Hepatocyte (in vitro differentiated cells): ENCODE measurements around the gene FAM174C. TPM values are rescaled to one million over a fixed set of nuclear protein-coding genes. Genes with fewer than 3 reads are reported as not detected.

Experiments used
- DNase-seq: peaks from one replicate; pipeline ENCODE4 v3.0.0-alpha.2; 2016; ENCODE audit warnings: low spot score
- H2AFZ ChIP-seq: fragments of 200-600 bp; sonication (generic); 2 replicates; pipeline ENCODE4 v1.6.0; 2016; ENCODE audit warnings: antibody characterized with exemption, mild to moderate bottlenecking
- H3K27ac ChIP-seq: fragments of 200-600 bp; sonication (generic); 2 replicates; pipeline ENCODE4 v1.5.1; 2016; ENCODE audit warnings: mild to moderate bottlenecking
- H3K27me3 ChIP-seq: fragments of 200-600 bp; sonication (generic); 2 replicates; pipeline ENCODE4 v1.6.1; 2016
- H3K36me3 ChIP-seq: fragments of 200-600 bp; sonication (generic); replicated peaks from 2 replicates; pipeline ENCODE4 v1.5.1; 2016; ENCODE audit warnings: low read depth; ENCODE audit not compliant: insufficient read depth
- H3K4me1 ChIP-seq: fragments of 200-600 bp; sonication (generic); 2 replicates; pipeline ENCODE4 v1.5.1; 2016; ENCODE audit warnings: mild to moderate bottlenecking, moderate library complexity; ENCODE audit not compliant: insufficient read depth
- H3K4me2 ChIP-seq: fragments of 200-600 bp; sonication (generic); 2 replicates; pipeline ENCODE4 v1.6.0; 2016
- H3K4me3 ChIP-seq: fragments of 200-600 bp; sonication (generic); 2 replicates; pipeline ENCODE4 v1.5.1; 2016; ENCODE audit warnings: mild to moderate bottlenecking
- H3K79me2 ChIP-seq: fragments of 200-600 bp; sonication (generic); 2 replicates; pipeline ENCODE4 v1.6.0; 2017; ENCODE audit warnings: mild to moderate bottlenecking
- H3K9me2 ChIP-seq: fragments of 200-600 bp; sonication (generic); replicated peaks from 2 replicates; pipeline ENCODE4 v1.6.0; 2017; ENCODE audit warnings: mild to moderate bottlenecking; ENCODE audit not compliant: insufficient read depth
- H3K9me3 ChIP-seq: fragments of 200-600 bp; sonication (generic); 2 replicates; pipeline ENCODE4 v1.5.1; 2016; ENCODE audit warnings: low read depth, mild to moderate bottlenecking
- H4K20me1 ChIP-seq: fragments of 200-600 bp; sonication (generic); 2 replicates; pipeline ENCODE4 v1.6.0; 2016; ENCODE audit warnings: mild to moderate bottlenecking; ENCODE audit not compliant: insufficient read depth, poor library complexity, severe bottlenecking
- EZH2 ChIP-seq: fragments of 200-600 bp; sonication (generic); IDR thresholded peaks from 2 replicates; pipeline ENCODE4 v1.6.1; 2016; ENCODE audit warnings: antibody characterized with exemption, mild to moderate bottlenecking, borderline replicate concordance
- EZH2phosphoT487 ChIP-seq: fragments of 200-600 bp; sonication (generic); IDR thresholded peaks from one replicate; pipeline ENCODE4 v1.6.1; 2018; ENCODE audit warnings: antibody characterized with exemption, mild to moderate bottlenecking, low read depth, moderate library complexity; ENCODE audit not compliant: unreplicated experiment, severe bottlenecking
- WGBS: methylation state at CpG from one replicate; pipeline ENCODE4 v1.1.6; 2016; ENCODE audit warnings: low lambda C conversion rate; ENCODE audit errors: missing lambda C conversion rate; 5-methylcytosine and 5-hydroxymethylcytosine counted together
- polyA plus RNA-seq: library from polyadenylated mRNA; unstranded; fragments of >200 nt; fragmentation: Nextera tagmentation; extraction: Ambion mirVana; gene quantifications from 2 replicates; pipeline ENCODE4 v1.2.1, GENCODE V29; 2016
- total RNA-seq: library from RNA; depleted of rRNA; stranded (reverse); fragments of >200 nt; gene quantifications from 2 replicates; pipeline ENCODE4 v1.2.3, GENCODE V29; 2014
- TF ChIP-seq, protein P1 (sequence below): fragments of 200-600 bp; sonication (generic); IDR thresholded peaks from 2 replicates; pipeline ENCODE4 v1.5.1; 2016; ENCODE audit warnings: antibody characterized with exemption, mild to moderate bottlenecking; ENCODE audit not compliant: poor library complexity

FAM174C gene
- total and polyA plus RNA-seq, 2 experiments from 2014 or later = 25.5 to 79.9 TPM

DNA sequence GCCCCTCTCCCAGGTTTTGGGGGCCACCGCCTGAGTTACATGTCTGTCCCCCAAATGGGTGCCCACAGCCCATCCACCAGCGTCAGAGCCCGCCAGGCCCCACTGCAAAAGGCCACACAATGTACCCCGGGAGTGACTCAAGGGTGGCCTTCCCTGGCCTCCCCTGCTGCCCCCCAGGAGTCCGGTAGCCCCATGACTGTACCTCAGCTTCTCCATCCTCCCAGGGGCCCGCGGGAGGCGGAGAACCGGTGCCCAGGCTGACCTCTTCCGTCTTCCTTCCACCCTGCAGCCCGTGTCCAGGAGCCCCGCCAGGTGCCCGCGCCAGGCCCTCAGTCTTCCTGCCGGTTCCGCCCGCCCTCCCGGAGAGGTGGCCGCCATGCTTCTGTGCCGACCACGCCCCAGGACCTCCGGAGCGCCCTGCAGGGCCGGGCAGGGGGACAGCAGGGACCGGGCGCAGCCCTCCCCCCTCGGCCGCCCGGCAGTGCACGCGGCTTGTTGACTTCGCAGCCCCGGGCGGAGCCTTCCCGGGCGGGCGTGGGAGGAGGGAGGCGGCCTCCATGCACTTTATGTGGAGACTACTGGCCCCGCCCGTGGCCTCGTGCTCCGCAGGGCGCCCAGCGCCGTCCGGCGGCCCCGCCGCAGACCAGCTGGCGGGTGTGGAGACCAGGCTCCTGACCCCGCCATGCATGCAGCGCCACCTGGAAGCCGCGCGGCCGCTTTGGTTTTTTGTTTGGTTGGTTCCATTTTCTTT lies 47.9 kb upstream of the FAM174C start:
- no peak for DNase-seq
- no peaks in the 10 kb centered on the region for H3K9me2 ChIP-seq
- no peaks in the 10 kb centered on the region for H3K9me3 ChIP-seq
- H3K27ac ChIP-seq = no peak overlapping the region
- peaks cover 4% of the 10 kb centered on the region for H3K79me2 ChIP-seq
- peaks cover 10% of the 10 kb centered on the region for H3K4me1 ChIP-seq
- H3K4me2 ChIP-seq = no peak overlapping the region
- H4K20me1 ChIP-seq = no peaks in the 10 kb centered on the region
- TF ChIP-seq, protein P1, sequence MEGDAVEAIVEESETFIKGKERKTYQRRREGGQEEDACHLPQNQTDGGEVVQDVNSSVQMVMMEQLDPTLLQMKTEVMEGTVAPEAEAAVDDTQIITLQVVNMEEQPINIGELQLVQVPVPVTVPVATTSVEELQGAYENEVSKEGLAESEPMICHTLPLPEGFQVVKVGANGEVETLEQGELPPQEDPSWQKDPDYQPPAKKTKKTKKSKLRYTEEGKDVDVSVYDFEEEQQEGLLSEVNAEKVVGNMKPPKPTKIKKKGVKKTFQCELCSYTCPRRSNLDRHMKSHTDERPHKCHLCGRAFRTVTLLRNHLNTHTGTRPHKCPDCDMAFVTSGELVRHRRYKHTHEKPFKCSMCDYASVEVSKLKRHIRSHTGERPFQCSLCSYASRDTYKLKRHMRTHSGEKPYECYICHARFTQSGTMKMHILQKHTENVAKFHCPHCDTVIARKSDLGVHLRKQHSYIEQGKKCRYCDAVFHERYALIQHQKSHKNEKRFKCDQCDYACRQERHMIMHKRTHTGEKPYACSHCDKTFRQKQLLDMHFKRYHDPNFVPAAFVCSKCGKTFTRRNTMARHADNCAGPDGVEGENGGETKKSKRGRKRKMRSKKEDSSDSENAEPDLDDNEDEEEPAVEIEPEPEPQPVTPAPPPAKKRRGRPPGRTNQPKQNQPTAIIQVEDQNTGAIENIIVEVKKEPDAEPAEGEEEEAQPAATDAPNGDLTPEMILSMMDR = no peak
- TF ChIP-seq EZH2 (no peak), EZH2phosphoT487 (no peak)
- H3K4me3 ChIP-seq = no peak overlapping the region
- H3K27me3 ChIP-seq = no peaks in the 10 kb centered on the region
- H2AFZ ChIP-seq = no peak overlapping the region
- 98% methylated on average over 49 of the region's 56 CpGs for WGBS
- H3K36me3 ChIP-seq = no peaks in the 10 kb centered on the region

DNA sequence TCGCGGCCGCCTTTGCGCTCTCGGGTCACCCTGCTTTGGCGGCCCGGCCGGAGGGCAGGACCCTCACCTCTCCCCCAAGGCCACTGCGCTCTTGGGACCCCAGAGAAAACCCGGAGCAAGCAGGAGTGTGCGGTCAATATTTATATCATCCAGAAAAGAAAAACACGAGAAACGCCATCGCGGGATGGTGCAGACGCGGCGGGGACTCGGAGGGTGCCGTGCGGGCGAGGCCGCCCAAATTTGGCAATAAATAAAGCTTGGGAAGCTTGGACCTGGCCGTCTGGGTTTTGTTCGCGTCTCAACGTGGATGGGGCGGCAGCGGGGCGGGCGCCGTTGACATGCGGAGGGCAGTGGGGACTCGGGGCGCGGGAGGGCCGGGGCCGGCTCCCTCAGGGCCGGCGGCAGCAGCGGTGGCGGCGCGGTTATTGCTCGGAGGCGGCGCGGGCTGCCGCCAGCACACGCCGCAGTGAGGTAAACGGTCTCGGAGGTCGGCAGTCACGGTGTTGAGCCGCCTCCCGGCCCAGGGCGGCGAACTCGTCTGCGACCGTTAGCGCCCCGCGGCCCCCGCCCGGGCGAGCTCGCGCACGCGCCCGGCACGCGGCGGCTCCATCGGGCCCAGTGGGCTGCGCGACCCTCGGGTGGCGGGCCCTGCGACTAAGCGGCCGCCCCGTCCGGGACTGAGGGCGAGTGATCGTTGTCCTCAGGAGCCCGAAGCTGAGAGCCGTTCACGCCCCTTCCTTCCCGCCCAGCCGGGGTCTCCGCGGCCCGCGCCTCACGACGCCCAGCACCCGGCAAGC lies 47.0 kb upstream of the FAM174C start:
- Histone ChIP-seq H3K27ac (no peak overlapping the region), H3K4me1 (peaks cover 17% of the 10 kb centered on the region), H3K9me2 (no peaks in the 10 kb centered on the region), H2AFZ (no peak overlapping the region), H3K36me3 (no peaks in the 10 kb centered on the region), H3K4me2 (no peak overlapping the region), H4K20me1 (no peaks in the 10 kb centered on the region), H3K9me3 (no peaks in the 10 kb centered on the region), H3K79me2 (no peaks in the 10 kb centered on the region), H3K4me3 (no peak overlapping the region), H3K27me3 (no peaks in the 10 kb centered on the region)
- WGBS = over 99% methylated on average over 52 of the region's 100 CpGs
- TF ChIP-seq EZH2 (no peak), EZH2phosphoT487 (no peak)
- TF ChIP-seq, protein P1 = no peak
- no peak for DNase-seq

DNA sequence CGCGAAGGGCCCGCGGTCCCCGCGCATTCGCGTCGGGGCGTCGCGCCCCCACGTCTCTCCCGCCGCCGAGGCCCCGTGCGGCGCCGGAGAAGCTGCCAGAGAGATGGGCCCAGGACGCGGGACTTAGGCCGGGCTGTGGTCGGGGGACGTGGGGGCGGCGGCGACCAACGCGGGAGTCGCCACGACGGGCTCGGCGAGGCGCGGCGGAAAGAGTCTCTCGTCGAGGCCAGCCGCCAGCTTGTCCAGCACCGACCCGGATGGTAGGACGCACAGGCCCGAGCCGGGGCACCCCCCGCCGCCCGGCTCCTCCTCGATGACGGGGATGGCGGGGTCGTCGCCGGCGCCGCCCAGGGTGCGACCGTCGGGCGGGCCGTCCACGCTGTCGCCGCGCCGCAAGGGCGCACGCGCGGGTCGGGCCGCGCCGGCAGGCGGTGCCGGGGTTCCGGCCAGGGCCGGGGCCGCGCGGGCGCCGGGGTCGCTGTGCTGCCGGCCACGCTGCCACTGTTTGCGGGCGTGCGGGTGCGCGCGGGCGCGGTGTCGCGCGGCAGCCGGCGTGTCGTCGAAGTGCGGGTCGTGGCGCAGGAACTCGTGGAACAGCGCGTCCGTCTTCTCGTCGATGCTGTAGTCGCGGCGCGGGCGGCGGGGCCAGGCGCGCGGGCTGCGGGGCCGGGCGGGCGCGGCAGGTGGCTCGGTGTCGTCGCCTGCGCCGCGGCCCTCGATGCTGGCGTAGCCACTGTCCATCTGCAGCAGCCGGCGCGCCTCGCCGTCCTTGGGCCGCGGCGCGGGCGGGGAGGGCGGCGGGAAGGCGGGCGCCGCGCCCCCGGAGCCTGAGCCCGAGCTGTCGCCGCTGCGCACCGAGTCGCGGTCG lies 46.0 kb upstream of the FAM174C start:
- Histone ChIP-seq H3K4me2 (no peak overlapping the region), H3K79me2 (no peaks in the 10 kb centered on the region), H3K27ac (no peak overlapping the region), H3K27me3 (no peaks in the 10 kb centered on the region), H3K4me1 (peaks cover 17% of the 10 kb centered on the region), H4K20me1 (no peaks in the 10 kb centered on the region), H3K9me3 (no peaks in the 10 kb centered on the region), H2AFZ (no peak overlapping the region), H3K4me3 (no peak overlapping the region), H3K9me2 (no peaks in the 10 kb centered on the region), H3K36me3 (no peaks in the 10 kb centered on the region)
- no peak for DNase-seq
- TF ChIP-seq EZH2phosphoT487 (no peak), EZH2 (no peak)
- TF ChIP-seq, protein P1 = no peak
- 99% methylated on average over 32 of the region's 158 CpGs for WGBS
